ENCODE results near the gene GPR84. TPM values are rescaled to one million over a fixed set of nuclear protein-coding genes. Genes with fewer than 3 reads are reported as not detected.

Gene GPR84
- polyA plus RNA-seq, 1 donor (not counting 4 experiments of a cell fraction or from before 2014, with no cell fraction given), result 0.12 TPM

GRCh38 chr12:54337280-54337842 is 26.9 kb downstream of the GPR84 start:
- peaks cover 4% of the 10 kb centered on the region for H4K20me1 ChIP-seq (ENCODE audit: control insufficient read depth, extremely low read depth, insufficient read depth, low read length)
- no peaks in the 10 kb centered on the region for H3K9me1 ChIP-seq (ENCODE audit: control insufficient read depth, extremely low read depth, insufficient read depth, low read length)
- H3K27ac ChIP-seq (ENCODE audit: control insufficient read depth, insufficient read depth, low read length), result no peak overlapping the region
- H3K4me1 ChIP-seq (ENCODE audit: control insufficient read depth, extremely low read depth, insufficient read depth, low read length), result no peaks in the 10 kb centered on the region
- DNase-seq (ENCODE audit: low read depth, low spot score), result no peak
- peaks cover 24% of the 10 kb centered on the region for H3K79me2 ChIP-seq (ENCODE audit: control insufficient read depth, insufficient read depth, low read length)
- no peak overlapping the region for H2AFZ ChIP-seq (ENCODE audit: control insufficient read depth, low read length)
- TF ChIP-seq CTCF (optimal IDR thresholded peaks at IDR 0.05 in 1 of 3, IDR thresholded peaks at IDR 0.05 in 1 of 3, conservative IDR thresholded peaks at IDR 0.05 in 1 of 3; ENCODE audit: extremely low read depth in 1 of 3, insufficient read depth in 2 of 3, low read length in 3 of 3) (no peak), EZH2 (IDR thresholded peaks at IDR 0.05; ENCODE audit: low read length) (no peak)
- dilution Hi-C loops (cut with MboI; ENCODE audit: extremely low pct_ligation_motif_present, low sequenced_read_pairs), result no loop called here
- no peak overlapping the region for H3K4me2 ChIP-seq (ENCODE audit: control insufficient read depth, extremely low read depth, insufficient read depth, low read depth, low read length)
- no peak for FAIRE-seq
- peaks cover 8 to 31% of the 10 kb centered on the region in 2 experiments for H3K36me3 ChIP-seq (ENCODE audit: control insufficient read depth in 2 of 2, extremely low read depth in 1 of 2, insufficient read depth in 2 of 2, low read length in 2 of 2)
- no peak overlapping the region for H3K9ac ChIP-seq (ENCODE audit: control insufficient read depth, extremely low read depth, insufficient read depth, low read length)
- H3K4me3 ChIP-seq (ENCODE audit: control insufficient read depth in 2 of 3, extremely low read depth in 1 of 3, insufficient read depth in 2 of 3, low read depth in 1 of 3, low read length in 3 of 3), result no peak overlapping the region
- no peaks in the 10 kb centered on the region for H3K27me3 ChIP-seq (ENCODE audit: control insufficient read depth, extremely low read depth, insufficient read depth, low read length)
- H3K9me3 ChIP-seq (ENCODE audit: control insufficient read depth, low read depth, low read length), result no peaks in the 10 kb centered on the region

GRCh38 chr12:54333420-54334034 is 30.8 kb downstream of the GPR84 start:
- no peak for FAIRE-seq
- H3K27me3 ChIP-seq (ENCODE audit: control insufficient read depth, extremely low read depth, insufficient read depth, low read length), result no peaks in the 10 kb centered on the region
- H3K4me1 ChIP-seq (ENCODE audit: control insufficient read depth, extremely low read depth, insufficient read depth, low read length), result peaks cover 20% of the 10 kb centered on the region

More at GRCh38 chr12:54333420-54334034, 30.8 kb downstream of the GPR84 start:
- Histone ChIP-seq H4K20me1 (ENCODE audit: control insufficient read depth, extremely low read depth, insufficient read depth, low read length) (peaks cover 4% of the 10 kb centered on the region), H3K9me1 (ENCODE audit: control insufficient read depth, extremely low read depth, insufficient read depth, low read length) (no peaks in the 10 kb centered on the region), H3K9me3 (ENCODE audit: control insufficient read depth, low read depth, low read length) (no peaks in the 10 kb centered on the region), H3K4me3 (ENCODE audit: control insufficient read depth in 2 of 3, extremely low read depth in 1 of 3, insufficient read depth in 2 of 3, low read depth in 1 of 3, low read length in 3 of 3) (no peak overlapping the region), H3K4me2 (ENCODE audit: control insufficient read depth, extremely low read depth, insufficient read depth, low read depth, low read length) (no peak overlapping the region), H3K9ac (ENCODE audit: control insufficient read depth, extremely low read depth, insufficient read depth, low read length) (no peak overlapping the region), H3K27ac (ENCODE audit: control insufficient read depth, insufficient read depth, low read length) (no peak overlapping the region), H3K79me2 (ENCODE audit: control insufficient read depth, insufficient read depth, low read length) (peaks cover 46% of the 10 kb centered on the region), H2AFZ (ENCODE audit: control insufficient read depth, low read length) (no peak overlapping the region), H3K36me3 (ENCODE audit: control insufficient read depth in 2 of 2, extremely low read depth in 1 of 2, insufficient read depth in 2 of 2, low read length in 2 of 2) (peaks cover 3 to 17% of the 10 kb centered on the region in 2 experiments)
- TF ChIP-seq EZH2 (IDR thresholded peaks at IDR 0.05; ENCODE audit: low read length) (no peak), CTCF (optimal IDR thresholded peaks at IDR 0.05 in 1 of 3, IDR thresholded peaks at IDR 0.05 in 1 of 3, conservative IDR thresholded peaks at IDR 0.05 in 1 of 3; ENCODE audit: extremely low read depth in 1 of 3, insufficient read depth in 2 of 3, low read length in 3 of 3) (no peak)
- DNase-seq (ENCODE audit: low read depth, low spot score), result no peak
- dilution Hi-C loops (cut with MboI; ENCODE audit: extremely low pct_ligation_motif_present, low sequenced_read_pairs), result no loop called here

All from keratinocyte (primary cell).